Limb (tissue), 2 donors: Measurements from ENCODE around the gene TMEM185A.
"Not testable (repeated sequence)": the region's sequence is repeated elsewhere in the genome, so short reads cannot be mapped to it uniquely, and the experiment has no call there.

ENCODE experiments used
- DNase-seq, 2 donors: peaks; one replicate each; pipeline ENCODE4 v3.0.0-alpha.2; 2016; ENCODE audit errors: extremely low spot score in 2 of 2

TMEM185A gene

DNA sequence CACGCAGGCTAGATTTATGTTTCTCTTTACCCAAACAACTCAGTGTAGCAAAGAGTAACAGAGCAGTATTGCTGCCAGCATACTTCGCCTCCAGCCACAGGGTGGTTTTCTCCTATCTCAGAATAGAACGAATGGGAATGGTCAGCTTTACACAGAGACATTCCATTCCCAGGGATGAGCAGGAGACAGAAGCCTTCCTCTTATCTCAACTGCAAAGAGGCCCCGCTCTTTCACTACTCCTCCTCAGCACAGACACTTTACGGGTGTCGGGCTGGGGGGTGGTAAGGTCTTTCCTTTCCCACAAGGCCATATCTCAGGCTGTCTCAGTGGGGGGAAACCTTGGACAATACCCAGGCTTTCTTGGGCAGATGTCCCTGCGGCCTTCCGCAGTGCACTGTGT lies 4.8 kb downstream of the TMEM185A start:
- DNase-seq, result not testable (repeated sequence)

DNA sequence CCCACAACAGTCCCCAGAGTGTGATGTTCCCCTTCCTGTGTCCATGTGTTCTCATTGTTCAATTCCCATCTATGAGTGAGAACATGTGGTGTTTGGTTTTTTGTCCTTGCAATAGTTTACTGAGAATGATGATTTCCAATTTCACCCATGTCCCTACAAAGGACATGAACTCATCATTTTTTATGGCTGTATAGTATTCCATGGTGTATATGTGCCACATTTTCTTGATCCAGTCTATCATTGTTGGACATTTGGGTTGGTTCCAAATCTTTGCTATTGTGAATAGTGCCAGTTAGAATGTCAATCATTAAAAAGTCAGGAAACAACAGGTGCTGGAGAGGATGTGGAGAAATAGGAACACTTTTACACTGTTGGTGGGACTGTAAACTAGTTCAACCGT lies 11.9 kb downstream of the TMEM185A start:
- DNase-seq, result not testable (repeated sequence)

DNA sequence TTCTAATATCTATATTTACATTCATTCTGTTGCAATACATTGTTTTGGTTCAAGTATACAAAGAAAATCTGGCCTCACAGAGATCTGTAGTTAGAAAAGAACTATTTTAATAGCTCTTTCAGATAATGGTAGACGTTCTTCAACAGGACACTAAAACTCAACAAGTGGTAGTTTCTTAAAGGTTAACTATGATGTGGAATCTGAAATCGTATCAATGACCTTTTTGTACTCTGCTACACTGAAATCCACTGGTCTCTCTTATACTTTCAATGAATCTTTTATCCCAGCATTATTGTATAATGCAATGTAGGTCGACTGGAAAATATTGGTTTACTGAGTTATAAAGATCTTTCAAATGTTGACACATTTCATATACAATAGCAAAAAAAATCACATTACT lies 12.7 kb downstream of the TMEM185A start:
- DNase-seq, result no peak

DNA sequence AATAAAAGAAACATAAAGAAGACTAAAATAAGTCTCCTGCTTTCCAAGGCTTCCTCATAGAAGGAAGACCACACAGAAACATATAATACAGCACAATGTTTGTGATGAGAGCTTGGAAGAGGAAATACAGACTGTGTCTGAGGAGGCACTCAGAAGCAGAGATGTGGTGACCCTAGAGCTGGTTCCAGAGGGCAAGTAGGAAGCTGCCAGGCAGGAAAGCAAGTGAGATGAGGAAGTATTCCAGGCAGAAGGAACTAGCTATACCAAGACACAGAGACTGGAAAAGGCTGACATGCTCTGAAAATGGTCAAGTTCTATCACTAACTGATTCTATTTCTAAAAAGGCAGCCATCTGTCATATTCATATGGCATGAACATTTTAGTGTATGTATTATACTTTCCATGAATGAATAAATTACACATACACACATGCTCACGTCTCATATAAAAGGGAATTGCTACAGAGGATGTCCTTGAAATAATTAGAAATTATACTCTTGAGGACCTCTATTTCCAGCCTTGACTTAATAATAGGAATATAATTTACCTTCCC lies 19.9 kb downstream of the TMEM185A start:
- DNase-seq, result no peak

DNA sequence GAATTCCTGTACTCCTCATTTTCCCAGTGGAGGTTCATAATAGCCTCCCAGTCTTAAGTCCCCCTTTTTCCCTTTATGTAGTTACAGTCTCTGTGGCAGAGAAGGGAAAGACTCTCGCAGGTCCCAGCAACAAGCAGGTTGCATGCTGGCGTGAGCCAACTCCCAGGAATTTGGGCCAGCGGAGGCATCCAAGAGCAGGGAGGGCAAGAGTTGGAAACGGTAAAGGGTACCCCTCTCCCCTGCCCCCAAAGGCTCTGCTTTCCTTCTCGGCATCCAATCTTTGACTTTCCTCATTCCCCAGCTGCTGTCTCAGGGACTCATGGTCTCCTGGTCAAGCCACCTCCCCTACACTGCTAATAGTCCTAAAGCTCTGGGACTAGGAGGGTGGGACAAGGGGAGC lies 21.1 kb downstream of the TMEM185A start:
- DNase-seq, result no peak

DNA sequence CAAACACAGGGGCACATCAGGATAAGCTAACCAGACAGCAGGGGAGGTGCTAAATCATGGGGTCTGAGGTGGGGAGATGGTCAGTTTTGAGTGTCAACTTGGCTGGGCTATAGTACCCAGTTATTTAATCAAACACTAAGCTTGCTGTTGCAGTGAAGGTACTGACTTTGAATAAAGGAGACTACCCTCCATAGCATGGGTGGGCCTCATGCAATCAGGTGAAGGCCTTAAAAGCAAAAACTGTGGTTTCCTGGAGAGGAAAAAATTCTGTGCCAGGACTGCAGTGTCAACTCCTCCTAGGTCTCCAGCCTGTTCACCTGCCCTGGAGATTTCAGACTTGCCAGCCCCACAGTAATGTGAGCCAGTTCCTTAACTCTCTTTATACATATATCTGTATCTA lies 23.9 kb downstream of the TMEM185A start:
- DNase-seq, result no peak

DNA sequence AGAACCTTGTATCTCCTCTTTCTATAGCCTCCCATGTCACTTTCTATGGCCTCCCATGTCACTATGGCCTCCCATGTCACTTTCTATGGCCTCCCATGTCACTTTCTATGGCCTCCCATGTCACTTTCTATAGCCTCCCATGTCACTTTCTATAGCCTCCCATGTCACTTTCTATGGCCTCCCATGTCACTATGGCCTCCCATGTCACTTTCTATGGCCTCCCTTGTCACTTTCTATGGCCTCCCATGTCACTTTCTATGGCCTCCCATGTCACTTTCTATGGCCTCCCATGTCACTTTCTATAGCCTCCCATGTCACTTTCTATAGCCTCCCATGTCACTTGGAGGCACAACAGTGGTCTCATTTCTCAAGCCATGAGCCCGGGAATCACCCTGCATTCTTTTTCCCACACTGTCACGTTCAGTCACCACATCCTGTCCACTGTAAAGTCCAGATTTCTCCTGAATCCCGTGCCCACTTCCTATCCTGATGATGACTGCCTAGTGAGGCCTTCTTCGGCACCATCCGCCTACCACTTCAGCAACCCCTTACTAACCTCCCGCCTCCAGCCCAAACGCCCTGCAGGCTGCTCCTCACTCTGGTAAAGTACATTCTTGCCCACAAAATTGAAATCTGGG lies 26.2 kb downstream of the TMEM185A start:
- not testable (repeated sequence) for DNase-seq

DNA sequence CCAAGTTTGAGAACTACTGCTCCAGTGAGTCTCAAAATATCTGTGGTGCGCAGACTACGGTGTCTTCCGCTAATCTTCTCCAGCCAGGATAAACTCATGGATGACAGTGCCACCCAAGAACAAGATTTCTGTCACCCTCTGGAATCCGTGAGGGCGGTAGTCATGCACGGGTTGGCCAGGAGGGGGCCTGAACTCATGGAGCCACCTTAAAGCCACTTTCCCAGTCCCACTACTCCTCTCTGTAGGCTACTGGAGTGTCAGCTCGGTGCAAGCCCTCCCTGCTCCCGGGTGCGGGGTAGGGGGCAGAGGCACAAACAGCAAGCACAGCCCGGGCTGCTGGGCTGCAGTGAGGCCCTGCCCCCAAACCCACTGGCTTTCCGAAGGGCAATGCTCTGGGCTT lies 33.0 kb downstream of the TMEM185A start:
- not testable (repeated sequence) for DNase-seq

DNA sequence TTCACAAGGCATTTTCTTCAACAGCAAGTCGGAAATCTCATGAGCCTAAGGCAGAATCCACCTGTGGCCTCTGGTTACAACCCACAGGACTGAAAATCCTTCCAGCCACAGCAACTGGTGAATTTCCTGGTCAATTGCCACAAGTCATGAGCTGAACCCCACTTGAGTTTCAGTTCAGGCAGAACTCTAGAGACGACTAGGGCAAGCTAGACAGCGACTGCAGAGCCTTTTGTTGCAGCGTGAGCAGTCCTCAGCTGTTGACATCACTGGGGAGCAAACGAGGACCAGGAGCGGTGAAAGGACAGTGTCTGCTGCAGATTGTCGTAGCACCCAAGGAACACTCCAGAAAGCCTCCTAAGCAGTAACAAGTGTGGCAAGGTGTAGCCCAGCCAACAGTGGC lies 35.6 kb downstream of the TMEM185A start:
- DNase-seq, result not testable (repeated sequence)

DNA sequence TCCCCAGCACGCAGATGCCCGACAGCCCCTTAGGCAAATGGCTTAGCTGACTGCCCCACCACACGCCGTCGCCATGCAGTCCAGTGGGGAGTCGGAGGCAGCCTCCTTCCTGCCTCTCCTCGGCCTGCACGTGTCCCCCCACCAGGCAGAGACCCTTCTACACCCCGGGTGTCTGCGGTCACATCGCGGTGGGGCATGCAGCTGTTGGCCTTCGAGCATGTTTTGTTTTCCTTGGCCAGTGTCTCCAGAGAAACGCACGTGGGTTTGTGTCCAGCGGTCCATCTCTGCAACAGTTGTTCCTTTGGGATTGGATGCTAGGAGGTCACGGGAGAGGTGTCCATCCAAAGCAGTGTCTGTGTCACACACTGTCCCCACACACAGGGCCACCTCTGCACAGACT lies 36.4 kb downstream of the TMEM185A start, which contains the start of gene HSFX2:
HSFX2 (minus strand) TSS at position 101 of the 400 bp plus-strand sequence. CDS start 614 bp downstream, outside the sequence.
- not testable (repeated sequence) for DNase-seq

DNA sequence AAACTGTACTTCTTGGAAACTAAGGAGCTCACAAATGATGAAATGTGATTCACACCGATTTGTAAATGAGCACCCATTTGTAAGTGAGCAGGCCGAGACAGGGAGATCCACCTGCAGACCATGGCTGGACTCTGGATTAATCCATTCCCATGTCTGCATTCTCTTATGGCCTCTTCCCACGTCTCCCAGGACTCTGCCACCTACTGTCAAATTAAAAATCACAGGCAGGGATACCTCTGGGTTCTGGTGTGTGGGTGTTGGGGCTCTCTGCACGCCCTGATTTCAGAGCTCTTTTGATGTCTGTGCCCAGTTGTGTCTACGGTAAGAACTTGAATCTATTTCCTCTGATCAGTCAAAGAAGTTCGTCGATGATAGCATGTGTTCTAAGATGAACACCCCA lies 40.6 kb downstream of the TMEM185A start:
- not testable (repeated sequence) for DNase-seq

DNA sequence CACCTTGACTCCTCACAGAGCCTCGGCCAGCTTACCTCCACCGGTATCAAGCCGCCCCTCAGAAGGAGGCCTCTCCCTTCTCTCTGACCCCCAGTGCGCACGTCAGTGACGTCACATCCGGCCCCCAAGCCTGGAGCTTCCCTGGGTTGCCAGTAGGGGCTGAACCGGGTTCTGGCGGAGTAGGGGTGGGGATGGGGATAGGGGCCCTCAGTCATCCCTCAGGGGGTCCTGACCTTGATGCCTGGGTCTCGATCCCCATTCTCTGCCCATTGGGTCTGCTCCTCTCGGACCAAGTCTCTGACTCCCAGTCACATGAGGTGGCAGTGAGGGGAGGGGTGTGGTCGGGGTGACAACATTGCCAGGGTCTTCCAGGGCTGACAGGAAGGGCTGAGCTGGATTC lies 44.2 kb downstream of the TMEM185A start, which contains the start of gene MAGEA9B:
MAGEA9B (minus strand) TSS at position 101 of the 400 bp plus-strand sequence. CDS start 4,280 bp downstream, outside the sequence.
- DNase-seq, result not testable (repeated sequence)

DNA sequence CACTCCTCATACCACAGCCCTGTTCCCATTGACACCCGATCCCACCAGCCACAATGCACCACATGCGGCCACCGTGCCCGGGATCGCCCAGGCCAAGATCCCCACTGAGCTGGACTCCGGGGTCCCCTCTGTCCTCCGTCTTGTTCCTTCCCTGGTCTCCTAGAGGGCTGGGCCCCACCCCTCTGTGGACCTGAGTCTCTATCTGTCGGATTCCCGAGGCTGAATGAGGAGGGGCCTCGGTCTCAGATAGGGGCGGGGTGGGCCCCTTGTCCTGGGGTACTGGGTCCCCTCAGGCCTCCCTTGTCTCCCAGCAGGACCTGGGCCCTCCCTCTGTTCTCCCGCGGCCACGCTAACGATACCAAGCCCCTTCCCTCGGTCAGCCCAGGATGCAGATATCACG lies 46.0 kb downstream of the TMEM185A start:
- DNase-seq, result not testable (repeated sequence)

DNA sequence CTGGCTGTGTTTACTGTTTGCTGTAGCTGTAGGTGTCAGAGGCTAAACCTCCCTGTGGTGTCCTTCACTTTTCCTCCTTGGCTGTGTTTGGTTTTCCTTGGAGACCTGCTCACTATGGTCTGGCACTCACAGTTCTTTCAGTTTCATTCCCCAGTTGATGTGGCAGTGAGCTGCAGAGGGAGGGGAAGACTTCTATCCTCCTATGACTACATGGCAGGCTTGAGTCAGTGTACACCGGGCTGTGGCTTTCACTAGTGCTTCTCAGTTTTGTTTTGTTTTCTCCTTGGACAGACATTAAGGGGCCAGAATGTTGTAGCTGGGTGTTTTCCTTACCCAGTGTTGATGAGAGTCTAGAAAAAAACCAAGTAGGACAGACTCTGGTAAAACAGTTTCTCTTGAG lies 58.1 kb downstream of the TMEM185A start:
- not testable (repeated sequence) for DNase-seq

DNA sequence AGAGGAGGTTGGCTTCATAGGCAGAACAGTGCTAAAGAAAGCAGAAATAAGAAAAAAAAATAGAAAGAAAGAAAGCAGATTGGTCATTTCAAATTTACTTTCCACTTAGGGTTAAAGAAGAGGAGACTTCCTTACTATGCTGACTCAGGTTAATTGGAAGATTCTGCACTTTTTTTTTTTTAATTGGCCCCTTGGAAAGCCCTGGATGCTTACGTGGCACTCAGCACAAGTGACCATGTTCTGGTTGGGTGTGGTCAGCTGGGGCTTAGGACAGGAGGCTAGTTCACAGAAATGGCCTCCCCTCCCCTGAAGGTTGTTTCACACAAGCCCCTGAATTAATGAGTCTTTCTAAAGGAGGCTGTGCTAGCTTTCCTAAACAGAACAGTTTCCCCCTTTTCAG lies 58.8 kb downstream of the TMEM185A start:
- no peak for DNase-seq

DNA sequence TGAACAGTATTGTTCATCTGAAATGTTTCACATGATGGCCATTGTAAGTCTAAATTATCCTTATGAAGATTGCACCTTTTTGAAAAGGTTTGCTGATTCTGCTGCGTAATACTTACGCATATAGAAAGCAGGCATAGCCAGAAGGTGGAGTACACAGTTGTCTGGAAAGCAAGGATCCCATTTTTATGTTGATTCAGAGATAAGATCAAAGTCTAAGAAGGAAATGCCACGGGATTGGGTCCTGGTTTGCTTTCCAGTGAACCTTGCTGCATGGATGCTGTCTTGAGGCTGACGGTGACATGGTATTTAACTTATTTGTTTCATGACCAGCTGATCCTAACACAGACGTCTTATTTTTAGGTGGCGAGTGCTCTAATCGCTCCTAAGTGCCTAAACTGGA lies 59.8 kb downstream of the TMEM185A start:
- DNase-seq, result no peak

DNA sequence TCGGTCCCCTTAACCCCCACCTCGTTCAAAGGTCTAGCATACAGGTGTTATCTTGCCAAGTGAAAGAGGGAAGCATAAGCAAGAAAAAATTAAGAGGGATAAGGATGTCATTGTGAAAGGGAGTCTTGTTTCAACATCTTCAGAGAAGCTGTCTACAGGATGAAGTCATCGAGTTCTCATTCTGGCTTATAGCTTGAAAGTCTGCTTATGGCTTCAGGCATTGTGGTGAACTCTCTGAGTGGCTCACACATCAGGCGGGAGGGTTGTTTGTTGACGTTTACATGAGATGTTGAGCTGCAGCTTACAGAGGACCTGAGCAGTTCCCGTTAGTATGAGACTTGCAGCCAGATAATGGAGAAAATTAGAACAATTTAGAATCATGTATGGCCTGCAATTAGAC lies 60.9 kb downstream of the TMEM185A start:
- no peak for DNase-seq

DNA sequence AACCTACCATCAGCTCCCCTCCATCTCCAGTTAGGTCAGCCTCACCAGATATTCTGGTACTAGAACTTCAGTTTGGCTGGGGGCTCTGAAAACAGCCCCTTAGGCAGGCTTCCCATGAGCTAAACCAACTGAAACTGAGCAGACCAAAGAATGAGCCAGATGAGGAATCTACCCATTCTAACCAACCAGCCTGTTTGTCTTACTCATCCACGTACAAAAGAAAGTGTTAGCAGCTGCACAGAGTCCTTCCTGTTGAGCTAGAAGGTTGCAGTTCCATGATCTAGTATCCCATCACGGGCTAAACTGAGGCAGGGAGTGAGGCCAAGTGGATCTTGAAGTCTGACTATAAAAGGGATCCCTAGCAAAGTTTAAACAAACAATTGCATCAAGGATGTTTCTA lies 61.8 kb downstream of the TMEM185A start:
- no peak for DNase-seq

DNA sequence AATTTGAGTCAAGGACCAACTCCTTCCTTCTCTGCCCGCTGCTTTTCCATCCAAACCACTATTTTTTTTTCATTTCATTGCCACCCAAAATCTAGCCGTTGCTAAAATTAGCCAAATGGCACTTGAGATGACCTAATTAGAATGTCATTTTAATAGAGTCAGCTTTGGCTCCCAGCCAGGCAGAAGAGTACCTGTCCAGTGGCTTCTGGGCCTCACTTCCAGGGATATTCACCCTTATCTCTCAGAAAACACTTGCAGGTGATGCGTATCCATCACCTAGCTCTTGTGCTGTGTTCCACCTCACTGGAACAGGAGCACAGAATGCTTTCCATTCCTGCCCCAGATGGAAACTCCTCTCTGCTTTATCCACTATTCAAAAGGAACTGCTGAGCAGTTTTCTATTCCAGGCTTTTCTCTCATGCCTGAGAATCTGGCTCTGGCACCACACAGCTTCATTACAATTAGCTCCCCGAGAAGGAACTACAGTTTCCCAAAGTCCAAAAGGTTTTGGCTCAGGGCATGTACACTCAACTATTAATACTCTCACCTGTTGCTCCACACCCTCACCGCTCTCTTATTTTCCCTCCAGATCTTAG lies 62.8 kb downstream of the TMEM185A start:
- DNase-seq, result no peak

DNA sequence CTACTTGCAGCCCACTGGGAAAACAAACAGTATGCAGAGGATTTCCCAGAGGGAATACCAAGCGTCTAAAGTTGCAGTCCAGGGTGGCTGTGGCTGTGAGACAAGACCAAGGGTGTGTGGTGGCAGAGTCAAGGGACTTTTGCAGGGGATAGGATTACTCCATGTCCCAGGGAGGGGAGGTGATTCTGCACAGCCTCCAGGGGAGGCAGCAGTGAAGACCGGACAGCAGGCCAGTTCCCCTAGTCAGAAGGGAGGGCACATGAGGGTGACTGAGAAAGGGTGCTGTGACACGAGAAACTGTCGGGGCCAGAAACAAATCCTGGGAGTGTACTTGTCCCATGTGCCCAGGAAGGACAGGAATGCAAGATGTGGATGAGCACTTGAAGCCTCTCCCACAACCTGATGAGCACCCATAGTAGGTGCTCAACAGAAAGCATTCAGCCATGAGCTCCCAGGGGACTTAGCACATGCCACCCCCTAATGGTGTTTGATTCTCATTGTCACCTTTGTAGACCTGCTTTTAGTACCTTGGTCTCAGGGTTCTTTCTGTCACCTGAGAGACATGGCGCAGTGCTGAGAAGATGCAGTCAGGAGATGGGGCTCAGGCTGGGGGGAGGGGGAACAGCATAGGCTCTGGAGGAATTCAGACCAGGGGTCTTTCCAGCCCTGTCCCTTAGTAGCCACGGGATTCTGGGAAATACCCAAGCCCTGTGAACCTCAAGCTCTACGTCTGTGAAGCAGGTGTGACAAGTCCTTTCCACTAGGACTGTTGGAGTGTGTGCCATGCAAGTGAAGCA lies 63.8 kb downstream of the TMEM185A start:
- no peak for DNase-seq

DNA sequence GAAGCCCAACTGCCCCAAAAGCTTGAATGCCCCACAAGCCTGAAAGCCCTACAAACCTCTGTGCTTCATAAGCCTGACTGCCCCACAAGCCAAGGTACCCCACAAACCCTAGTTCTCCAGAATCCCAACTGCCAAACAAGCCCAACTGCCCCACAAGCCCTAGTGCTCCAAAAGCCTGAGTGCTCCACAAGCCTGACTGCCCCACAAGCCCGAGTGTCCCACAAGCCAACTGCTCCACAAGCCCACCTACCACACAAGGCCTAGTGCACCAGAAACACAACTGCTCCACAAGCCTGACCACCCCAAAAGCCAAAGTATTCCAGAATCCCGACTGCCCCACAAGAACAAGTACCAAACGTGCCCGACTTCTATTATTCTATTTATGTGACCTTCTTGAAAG lies 68.2 kb downstream of the TMEM185A start:
- DNase-seq, result no peak

DNA sequence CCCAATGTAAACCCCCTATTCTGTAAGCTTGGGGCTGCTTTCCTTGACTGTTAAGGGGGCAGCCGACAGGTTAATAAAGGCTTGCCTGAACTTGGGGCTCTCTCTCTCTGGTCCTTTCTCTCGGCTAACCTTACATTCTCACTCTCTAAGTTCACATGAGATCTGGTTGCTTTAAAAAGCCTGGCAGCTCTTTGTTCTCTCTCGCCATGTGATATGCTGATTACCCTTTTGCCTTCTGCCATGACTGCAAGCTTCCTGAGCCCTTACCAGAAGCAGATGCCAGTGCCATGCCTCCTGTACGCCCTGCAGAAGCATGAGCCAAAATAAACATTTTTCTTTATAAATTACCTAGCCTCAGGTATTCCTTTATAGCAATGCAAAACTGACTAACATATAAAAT lies 76.3 kb downstream of the TMEM185A start:
- not testable (repeated sequence) for DNase-seq
